Measurements from ENCODE around the gene GRK6.

GRCh38 chr5:177442066-177442826 is 15.8 kb downstream of the GRK6 start:
- TF ChIP-seq CTCF (IDR thresholded peaks at IDR 0.05) (no peak), POLR2A (IDR thresholded peaks at IDR 0.05) (no peak), EP300 (IDR thresholded peaks at IDR 0.05) (no peak), POLR2AphosphoS5 (IDR thresholded peaks at IDR 0.05) (no peak)
